Stomach (tissue), 4 donors: ENCODE results near the gene ZDHHC9.

Experiments
- POLR2AphosphoS5 ChIP-seq, 3 donors: sonication (generic); formaldehyde crosslinking; IDR thresholded peaks; one replicate each; pipeline ENCODE4 v1.6.1; 2016; ENCODE audit warnings: antibody characterized with exemption in 3 of 3
- TF ChIP-seq, protein P1 (sequence below), 7 experiments: fragments of 450-650 bp in 4 of 7; fragments of 200-600 bp in 3 of 7; sonication (generic) in 3 of 7; IDR thresholded peaks; one replicate each; pipeline ENCODE4 v1.5.1; 2016 to 2019; ENCODE audit warnings: antibody characterized with exemption in 7 of 7, control low read depth in 2 of 7, mild to moderate bottlenecking in 1 of 7

DNA sequence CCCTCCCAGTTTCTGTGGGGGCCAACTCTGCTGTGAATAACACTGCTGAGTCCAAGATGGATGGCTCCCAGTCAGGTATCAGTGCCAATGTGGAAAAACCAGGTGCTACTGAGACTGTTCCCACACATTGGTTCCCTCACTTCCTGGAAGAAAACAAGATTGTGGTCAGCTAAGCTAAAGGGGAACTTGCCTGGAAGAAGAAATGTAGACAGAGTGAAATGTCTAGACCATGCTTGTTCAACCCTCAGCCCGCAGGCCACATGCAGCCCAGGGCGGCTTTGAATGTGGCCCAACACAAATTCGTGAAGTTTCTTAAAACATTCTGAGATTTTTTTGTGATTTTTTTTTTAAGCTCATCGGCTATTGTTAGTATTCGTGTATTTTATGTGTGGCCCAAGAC, 33.7 kb upstream of the ZDHHC9 start:
- no peak for TF ChIP-seq POLR2AphosphoS5 (IDR thresholded peaks at IDR 0.05)
- TF ChIP-seq, protein P1, sequence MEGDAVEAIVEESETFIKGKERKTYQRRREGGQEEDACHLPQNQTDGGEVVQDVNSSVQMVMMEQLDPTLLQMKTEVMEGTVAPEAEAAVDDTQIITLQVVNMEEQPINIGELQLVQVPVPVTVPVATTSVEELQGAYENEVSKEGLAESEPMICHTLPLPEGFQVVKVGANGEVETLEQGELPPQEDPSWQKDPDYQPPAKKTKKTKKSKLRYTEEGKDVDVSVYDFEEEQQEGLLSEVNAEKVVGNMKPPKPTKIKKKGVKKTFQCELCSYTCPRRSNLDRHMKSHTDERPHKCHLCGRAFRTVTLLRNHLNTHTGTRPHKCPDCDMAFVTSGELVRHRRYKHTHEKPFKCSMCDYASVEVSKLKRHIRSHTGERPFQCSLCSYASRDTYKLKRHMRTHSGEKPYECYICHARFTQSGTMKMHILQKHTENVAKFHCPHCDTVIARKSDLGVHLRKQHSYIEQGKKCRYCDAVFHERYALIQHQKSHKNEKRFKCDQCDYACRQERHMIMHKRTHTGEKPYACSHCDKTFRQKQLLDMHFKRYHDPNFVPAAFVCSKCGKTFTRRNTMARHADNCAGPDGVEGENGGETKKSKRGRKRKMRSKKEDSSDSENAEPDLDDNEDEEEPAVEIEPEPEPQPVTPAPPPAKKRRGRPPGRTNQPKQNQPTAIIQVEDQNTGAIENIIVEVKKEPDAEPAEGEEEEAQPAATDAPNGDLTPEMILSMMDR (IDR thresholded peaks at IDR 0.05) = no peak
